NCI-H748 (cell line): Measurements from ENCODE around the gene SPATA46.

Source experiments
- DNase-seq: peaks from one replicate; lab custom pipeline; 2025; ENCODE audit not compliant: unreplicated experiment; lab: John Stamatoyannopoulos, UW

Gene SPATA46

GRCh38 chr1:162391790-162392563, 15.3 kb upstream of the SPATA46 start:
- DNase-seq: peak; percentile 42

DNA sequence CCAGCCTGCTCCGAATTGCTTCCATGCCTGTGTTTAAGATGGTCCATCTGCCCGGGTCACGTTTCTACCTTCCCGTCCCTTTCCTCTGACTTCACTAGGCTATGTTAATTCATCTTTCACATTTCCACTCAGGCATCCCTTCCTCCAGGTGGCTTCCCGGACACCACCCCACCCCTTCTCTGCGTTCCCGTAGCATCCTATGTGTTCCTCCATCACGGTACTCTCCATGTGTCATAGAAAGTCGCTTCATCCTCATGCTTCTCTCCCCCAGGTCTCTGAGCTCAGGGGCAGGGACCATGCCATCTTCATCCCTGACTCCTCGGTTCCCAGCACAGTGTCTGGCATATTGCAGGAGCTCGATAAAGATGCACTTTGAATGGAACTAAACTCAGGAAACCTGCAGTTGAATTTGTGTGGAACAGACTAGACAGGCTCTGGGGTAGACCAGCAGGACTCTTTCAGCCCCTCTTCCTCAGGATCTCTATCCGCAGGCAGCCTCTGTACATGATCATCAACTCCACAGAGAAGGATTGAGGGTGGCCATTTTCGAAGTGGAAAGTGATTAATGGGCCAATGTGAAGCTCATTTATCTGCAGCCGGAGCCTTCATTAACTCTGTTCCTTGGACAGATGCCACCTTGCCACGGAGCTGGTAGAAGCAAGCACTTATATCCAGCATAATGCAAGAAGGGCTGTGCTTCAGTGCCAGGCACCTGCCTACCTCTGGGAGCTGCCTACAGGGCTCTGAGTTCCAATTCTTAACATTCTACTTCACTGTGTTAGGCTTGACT, 13.9 kb upstream of the SPATA46 start:
- no peak for DNase-seq

GRCh38 chr1:162389971-162390370, 13.3 kb upstream of the SPATA46 start:
- no peak for DNase-seq

- DNase-seq: peak; percentile 16
These were observed 12.6 kb upstream of the SPATA46 start for GRCh38 chr1:162389021-162389818.

GRCh38 chr1:162388615-162389014, 12.0 kb upstream of the SPATA46 start:
- no peak for DNase-seq

DNA sequence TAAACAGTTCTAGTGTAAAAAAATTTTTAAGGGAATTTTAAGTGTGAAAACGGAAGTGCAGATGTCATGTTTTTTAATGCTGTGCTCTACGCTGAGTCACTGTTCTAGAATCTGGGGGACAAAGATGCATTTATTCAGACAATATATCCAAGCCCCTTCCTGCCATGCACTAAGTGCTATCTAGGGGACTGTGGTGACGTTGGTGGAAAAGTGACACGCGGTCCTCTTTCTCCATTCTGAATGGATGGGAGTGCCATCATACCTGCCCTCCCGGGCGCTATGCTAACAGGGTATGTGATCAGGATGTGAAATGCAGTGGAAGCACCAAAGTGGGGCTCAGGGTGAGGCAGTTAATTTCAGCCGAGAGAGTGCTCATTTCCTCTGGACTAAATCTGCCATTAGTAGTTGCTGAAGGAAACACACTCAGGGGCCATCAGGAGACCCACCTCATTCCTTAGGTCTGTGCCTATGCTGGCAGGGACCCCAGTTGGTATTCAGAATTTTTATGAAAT, 11.5 kb upstream of the SPATA46 start:
- no peak for DNase-seq

DNA sequence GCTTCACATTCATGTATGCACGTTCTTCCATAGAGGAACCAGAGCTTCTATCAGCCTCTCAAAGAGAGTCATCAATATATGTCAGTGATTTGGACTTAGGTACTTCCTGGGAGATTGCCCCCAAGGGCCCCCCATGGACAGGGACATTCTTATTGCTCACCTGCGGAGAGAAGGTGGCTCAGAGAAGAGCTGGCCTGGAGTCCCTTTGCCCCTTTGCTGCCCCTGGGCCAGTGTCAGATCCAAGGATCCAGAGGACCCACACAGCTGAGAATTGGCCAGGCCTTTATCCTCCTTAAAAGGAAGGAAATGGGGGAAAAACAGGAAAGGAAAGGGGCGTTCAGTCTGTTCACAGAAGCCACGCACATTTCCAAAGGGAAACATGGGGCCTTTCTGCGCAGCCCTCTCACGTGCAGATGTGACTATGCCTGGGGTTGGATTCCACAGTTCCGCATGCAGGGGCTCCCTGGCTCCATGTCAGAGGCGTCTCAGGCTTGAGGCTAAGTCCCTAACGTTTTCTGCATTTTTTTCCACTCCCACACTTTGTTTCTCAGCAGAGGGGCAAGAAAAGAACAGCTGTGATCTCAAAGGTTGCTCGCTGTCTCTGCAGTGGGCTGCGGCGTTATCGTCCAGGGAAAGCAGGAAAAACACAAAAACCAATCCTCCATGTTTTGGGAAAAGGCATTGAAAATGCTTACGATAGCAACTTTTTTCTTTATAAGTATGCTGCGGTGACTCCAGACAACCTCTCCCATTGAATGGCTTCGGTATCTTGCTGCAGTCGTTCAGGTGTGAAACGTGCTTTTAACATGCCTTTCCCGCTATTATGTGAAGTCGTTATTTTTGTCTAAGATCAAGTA, 10.8 kb upstream of the SPATA46 start:
- no peak for DNase-seq

DNA sequence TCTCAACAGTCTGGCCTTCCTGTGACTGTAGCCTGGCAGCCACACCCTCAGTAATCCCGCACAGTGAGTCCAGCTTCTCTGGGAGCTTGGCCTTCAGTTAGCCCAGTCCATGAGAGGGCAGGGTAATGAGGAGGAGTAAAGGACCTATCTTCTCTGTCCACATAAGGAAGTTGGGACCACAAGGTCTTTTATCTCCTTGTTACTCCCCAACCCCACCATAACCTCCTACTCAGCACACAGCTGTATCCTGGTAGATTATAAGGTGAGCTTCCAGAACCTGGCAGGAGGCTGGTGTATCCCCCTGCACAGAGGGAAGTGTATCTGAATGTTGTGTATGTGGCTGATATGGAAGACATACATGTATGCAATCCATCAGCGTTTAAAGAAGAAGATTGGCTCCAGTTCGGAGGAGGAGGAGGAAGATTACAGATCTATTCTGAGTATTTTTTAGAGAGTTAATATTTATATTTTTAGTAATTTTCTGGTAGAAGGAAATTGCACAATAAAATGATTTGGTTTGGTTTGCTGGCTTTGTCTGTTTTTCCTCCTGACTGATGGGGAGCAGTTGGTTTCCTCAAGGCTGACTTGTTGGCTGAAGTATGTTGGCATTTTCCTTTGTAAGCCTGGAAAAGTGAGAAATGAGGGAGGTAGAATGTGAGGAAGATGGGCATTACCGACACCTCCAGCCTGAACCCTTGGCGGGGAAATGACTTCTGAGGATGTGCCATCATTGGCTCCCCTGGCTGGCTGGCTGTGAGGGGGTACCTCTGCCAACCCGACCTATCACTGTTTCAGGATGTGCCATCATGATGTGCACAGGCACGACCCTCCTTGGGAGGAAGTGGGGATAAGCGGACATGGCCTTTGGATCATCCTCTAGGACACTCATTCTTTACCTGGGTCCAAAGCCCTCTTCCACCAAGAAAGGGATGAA, 9.9 kb upstream of the SPATA46 start:
- no peak for DNase-seq

- no peak for DNase-seq
These were observed 9.0 kb upstream of the SPATA46 start for GRCh38 chr1:162385702-162386101.

DNA sequence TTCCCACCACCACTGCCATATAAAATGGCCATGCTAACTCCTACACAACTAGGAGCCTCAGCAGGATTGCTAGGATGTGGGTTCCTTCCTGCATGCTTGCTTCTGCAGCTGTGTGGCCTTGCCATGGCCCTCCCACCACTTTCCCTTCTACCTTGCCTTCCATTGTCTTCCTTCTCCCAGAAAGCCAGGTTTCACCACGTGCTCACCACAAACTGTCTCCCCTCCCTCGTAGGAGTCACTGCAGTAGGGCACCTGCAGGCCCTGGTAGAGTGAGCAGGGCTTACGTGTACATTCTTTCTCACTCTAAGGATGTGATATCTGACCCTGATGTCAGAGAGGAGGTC, 8.6 kb upstream of the SPATA46 start:
- no peak for DNase-seq

- DNase-seq: no peak
These were observed 8.1 kb upstream of the SPATA46 start for GRCh38 chr1:162384601-162385279.

DNA sequence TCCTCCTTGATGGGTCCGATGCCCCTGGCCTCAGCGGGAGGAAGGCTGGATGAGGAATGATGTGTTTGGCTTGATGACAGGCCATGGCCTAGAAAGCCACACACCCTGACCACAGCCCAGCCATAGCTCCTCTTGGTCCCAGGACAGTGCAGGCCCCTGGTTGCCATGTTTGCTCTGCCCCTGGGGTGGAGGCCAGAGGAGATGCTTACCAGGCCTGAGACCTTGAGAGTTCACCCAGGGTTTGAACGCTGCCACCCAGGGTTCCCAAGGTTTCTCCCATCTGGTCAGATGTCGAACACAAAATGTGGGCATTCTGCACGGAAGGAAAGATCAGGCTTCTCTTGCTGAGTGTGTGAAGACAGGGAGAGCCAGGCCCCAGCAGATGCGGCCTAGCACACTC, 7.5 kb upstream of the SPATA46 start:
- no peak for DNase-seq

- no peak for DNase-seq
These were observed 6.9 kb upstream of the SPATA46 start for GRCh38 chr1:162383516-162383915.

GRCh38 chr1:162383091-162383490, 6.4 kb upstream of the SPATA46 start:
- DNase-seq: no peak

- DNase-seq: no peak
These were observed 5.5 kb upstream of the SPATA46 start for GRCh38 chr1:162381941-162382750.

GRCh38 chr1:162381383-162381782, 4.7 kb upstream of the SPATA46 start, which contains the start of gene C1orf226:
Gene C1orf226, plus strand, starts transcription at chr1:162381728. Its CDS starts 174 bp downstream, at chr1:162381902.
- DNase-seq: no peak

GRCh38 chr1:162380061-162380846, 3.6 kb upstream of the SPATA46 start:
- no peak for DNase-seq
